ENCODE measurements around the gene MIA3. TPM values are rescaled to one million over a fixed set of nuclear protein-coding genes. Genes with fewer than 3 reads are reported as not detected.

MIA3 gene
- total RNA-seq, 1 experiment from 2014 or later = 50.8 TPM

DNA sequence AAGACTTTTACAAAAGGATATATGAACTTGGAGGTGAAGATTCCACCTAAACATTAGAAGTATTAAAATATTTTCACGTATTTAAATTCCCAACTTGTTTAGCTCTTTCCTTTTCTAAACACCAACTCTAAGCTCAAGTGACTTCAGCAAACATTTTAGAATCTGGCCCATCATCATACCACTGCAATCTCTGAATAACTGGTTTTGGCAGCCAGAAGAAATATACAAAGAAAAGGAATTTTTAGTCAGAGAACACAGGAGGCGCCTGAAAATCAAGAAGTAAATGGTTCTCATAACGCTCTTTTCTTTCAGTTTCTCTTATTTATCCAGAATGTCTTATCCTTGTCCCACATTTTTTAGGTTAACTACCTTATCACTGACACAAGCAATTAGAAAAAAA lies 38.6 kb upstream of the MIA3 start:
- Histone ChIP-seq H3K4me3 (ENCODE audit: low read length) (no peak overlapping the region), H2AFZ (ENCODE audit: low read length) (no peak overlapping the region), H3K9me2 (replicated peaks; ENCODE audit: low read length) (no peaks in the 10 kb centered on the region), H4K20me1 (ENCODE audit: low read length) (0 out of 2 replicates have a peak, but pooled peaks cover 6% of the 10 kb centered on the region), H3K27me3 (ENCODE audit: low read length) (no peaks in the 10 kb centered on the region), H3K9me3 (ENCODE audit: low read length) (no peaks in the 10 kb centered on the region), H3K4me1 (ENCODE audit: insufficient read depth, low read length) (peaks cover 23% of the 10 kb centered on the region), H3K36me3 (ENCODE audit: low read depth, low read length) (peaks cover 71% of the 10 kb centered on the region), H3K27ac (ENCODE audit: low read length) (no peak overlapping the region), H3K79me2 (ENCODE audit: low read length) (peaks cover 53% of the 10 kb centered on the region), H3K4me2 (ENCODE audit: low read length) (no peak overlapping the region), H3K9ac (ENCODE audit: low read length) (no peak overlapping the region), H3F3A (ENCODE audit: low read length, unreplicated experiment) (peaks cover 7% of the 10 kb centered on the region)
- TF ChIP-seq EZH2 (IDR thresholded peaks at IDR 0.05; ENCODE audit: low read length, unreplicated experiment) = no peak
- TF ChIP-seq, protein P1, sequence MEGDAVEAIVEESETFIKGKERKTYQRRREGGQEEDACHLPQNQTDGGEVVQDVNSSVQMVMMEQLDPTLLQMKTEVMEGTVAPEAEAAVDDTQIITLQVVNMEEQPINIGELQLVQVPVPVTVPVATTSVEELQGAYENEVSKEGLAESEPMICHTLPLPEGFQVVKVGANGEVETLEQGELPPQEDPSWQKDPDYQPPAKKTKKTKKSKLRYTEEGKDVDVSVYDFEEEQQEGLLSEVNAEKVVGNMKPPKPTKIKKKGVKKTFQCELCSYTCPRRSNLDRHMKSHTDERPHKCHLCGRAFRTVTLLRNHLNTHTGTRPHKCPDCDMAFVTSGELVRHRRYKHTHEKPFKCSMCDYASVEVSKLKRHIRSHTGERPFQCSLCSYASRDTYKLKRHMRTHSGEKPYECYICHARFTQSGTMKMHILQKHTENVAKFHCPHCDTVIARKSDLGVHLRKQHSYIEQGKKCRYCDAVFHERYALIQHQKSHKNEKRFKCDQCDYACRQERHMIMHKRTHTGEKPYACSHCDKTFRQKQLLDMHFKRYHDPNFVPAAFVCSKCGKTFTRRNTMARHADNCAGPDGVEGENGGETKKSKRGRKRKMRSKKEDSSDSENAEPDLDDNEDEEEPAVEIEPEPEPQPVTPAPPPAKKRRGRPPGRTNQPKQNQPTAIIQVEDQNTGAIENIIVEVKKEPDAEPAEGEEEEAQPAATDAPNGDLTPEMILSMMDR (conservative IDR thresholded peaks at IDR 0.05; ENCODE audit: low read depth, low read length) = no peak
- no peak for TF ChIP-seq EZH2phosphoT487 (IDR thresholded peaks at IDR 0.05; ENCODE audit: borderline replicate concordance, low read length)
- ChIA-PET CTCF (no interaction called here), POLR2A (ENCODE audit: unreplicated experiment) (no interaction called here)
- intact Hi-C loops (cut with micrococcal nuclease) = loop anchor here (5.0 kb wide), 1 partner anchor 682 kb away; no protein-coding TSS in a partner anchor
- BruUV-seq (replicated peaks) = no TSS peak
- ATAC-seq (no peak), DNase-seq (no peak)

DNA sequence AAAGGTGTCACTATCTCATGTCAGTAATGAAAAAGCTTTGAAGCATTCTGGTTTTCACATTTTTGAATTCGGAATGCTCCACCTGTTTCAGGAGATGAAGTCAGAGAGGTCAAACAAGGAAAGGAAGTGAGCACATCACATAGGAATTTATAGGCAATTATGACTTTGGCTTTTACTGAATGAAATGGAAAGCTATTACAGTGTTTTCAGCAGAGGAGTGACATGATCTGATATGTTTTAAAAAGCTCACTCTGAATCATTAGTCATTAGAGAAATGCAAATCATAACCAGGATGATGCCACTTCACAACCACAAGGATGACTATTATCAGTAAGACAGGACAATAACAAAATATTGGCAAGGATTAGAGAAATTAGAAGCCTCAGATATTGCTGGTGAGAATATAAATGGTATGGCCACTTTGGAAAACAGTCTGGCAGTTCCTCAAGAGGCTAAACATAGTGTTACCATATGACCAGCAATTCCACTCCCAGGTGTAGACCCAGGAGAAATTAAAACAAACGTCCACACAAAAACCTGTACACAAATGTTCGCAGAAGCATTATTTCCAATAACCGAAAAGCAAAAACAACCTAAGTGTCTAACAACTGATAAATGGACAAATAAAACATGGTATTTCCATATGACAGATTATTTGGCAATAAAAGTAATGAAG lies 35.7 kb upstream of the MIA3 start:
- H3K4me3 ChIP-seq (ENCODE audit: low read length) = peak overlapping the region; percentile 13
- no peaks in the 10 kb centered on the region for H3K9me3 ChIP-seq (ENCODE audit: low read length)
- intact Hi-C loops (cut with micrococcal nuclease) = loop anchor here (1.0 to 2.0 kb wide), 4 partner anchors 18 to 63 kb away; no protein-coding TSS in a partner anchor
- BruUV-seq (replicated peaks) = TSS peak; percentile 82
- peaks cover 65% of the 10 kb centered on the region for H3K36me3 ChIP-seq (ENCODE audit: low read depth, low read length)
- no peak overlapping the region for H2AFZ ChIP-seq (ENCODE audit: low read length)
- 0 out of 2 replicates have a peak, but pooled peaks cover 6% of the 10 kb centered on the region for H4K20me1 ChIP-seq (ENCODE audit: low read length)
- peaks cover 39% of the 10 kb centered on the region for H3K4me1 ChIP-seq (ENCODE audit: insufficient read depth, low read length)
- ATAC-seq (peak; percentile 91), DNase-seq (peak; percentile 97)
- H3K27ac ChIP-seq (ENCODE audit: low read length) = peak overlapping the region; percentile 35
- H3K79me2 ChIP-seq (ENCODE audit: low read length) = peaks cover 78% of the 10 kb centered on the region
- peak overlapping the region; percentile 51 for H3K4me2 ChIP-seq (ENCODE audit: low read length)
- CTCF ChIA-PET = interaction anchor here (0.6 to 1.9 kb wide), 2 partner anchors 52 to 132 kb away, joined by 5 to 7 read pairs; no protein-coding TSS in a partner anchor
- H3K9ac ChIP-seq (ENCODE audit: low read length) = no peak overlapping the region
- H3K9me2 ChIP-seq (replicated peaks; ENCODE audit: low read length) = no peaks in the 10 kb centered on the region
- POLR2A ChIA-PET (ENCODE audit: unreplicated experiment) = interaction anchor here (0.6 to 0.7 kb wide), 2 partner anchors 52 to 63 kb away, joined by 3 to 4 read pairs; no protein-coding TSS in a partner anchor
- H3F3A ChIP-seq (ENCODE audit: low read length, unreplicated experiment) = peaks cover 7% of the 10 kb centered on the region
- TF ChIP-seq, protein P1 (conservative IDR thresholded peaks at IDR 0.05; ENCODE audit: low read depth, low read length) = no peak
- TF ChIP-seq EZH2 (IDR thresholded peaks at IDR 0.05; ENCODE audit: low read length, unreplicated experiment) (no peak), EZH2phosphoT487 (IDR thresholded peaks at IDR 0.05; ENCODE audit: borderline replicate concordance, low read length) (no peak)
- H3K27me3 ChIP-seq (ENCODE audit: low read length) = no peaks in the 10 kb centered on the region

DNA sequence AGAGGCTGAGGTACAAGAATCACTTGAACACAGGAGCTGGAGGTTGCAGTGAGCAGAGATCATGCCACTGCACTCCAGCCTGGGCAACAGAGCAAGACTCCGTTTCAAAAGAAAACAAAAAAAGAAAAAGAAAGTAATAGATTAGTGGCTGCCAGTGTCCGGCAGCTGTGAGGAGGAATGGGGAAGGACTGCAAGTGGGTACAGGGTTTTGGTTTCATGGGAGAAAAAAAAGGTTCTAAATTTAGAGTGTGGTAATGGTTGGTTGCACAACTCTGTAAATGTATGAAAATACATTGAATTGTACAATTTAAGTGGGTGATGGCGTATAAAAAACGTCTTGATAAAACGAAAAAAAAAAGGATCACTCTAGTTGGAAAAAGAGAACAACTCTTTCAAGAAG lies 34.8 kb upstream of the MIA3 start:
- H3K36me3 ChIP-seq (ENCODE audit: low read depth, low read length) = peaks cover 63% of the 10 kb centered on the region
- H2AFZ ChIP-seq (ENCODE audit: low read length) = no peak overlapping the region
- POLR2A ChIA-PET (ENCODE audit: unreplicated experiment) = no interaction called here
- no TSS peak for BruUV-seq (replicated peaks)
- H3K9me2 ChIP-seq (replicated peaks; ENCODE audit: low read length) = no peaks in the 10 kb centered on the region
- H3K9ac ChIP-seq (ENCODE audit: low read length) = no peak overlapping the region
- no peaks in the 10 kb centered on the region for H3K27me3 ChIP-seq (ENCODE audit: low read length)
- peaks cover 85% of the 10 kb centered on the region for H3K79me2 ChIP-seq (ENCODE audit: low read length)
- peak overlapping the region; percentile 35; the same call in 1 of the 2 replicates for H3K27ac ChIP-seq (ENCODE audit: low read length)
- ATAC-seq (no peak), DNase-seq (no peak)
- H3K4me3 ChIP-seq (ENCODE audit: low read length) = no peak overlapping the region
- 0 out of 2 replicates have a peak, but pooled peaks cover 6% of the 10 kb centered on the region for H4K20me1 ChIP-seq (ENCODE audit: low read length)
- peaks cover 7% of the 10 kb centered on the region for H3F3A ChIP-seq (ENCODE audit: low read length, unreplicated experiment)
- H3K4me2 ChIP-seq (ENCODE audit: low read length) = peak overlapping the region; percentile 51
- intact Hi-C loops (cut with micrococcal nuclease) = loop anchor here (2.0 kb wide), 1 partner anchor 62 kb away; no protein-coding TSS in a partner anchor
- TF ChIP-seq EZH2 (IDR thresholded peaks at IDR 0.05; ENCODE audit: low read length, unreplicated experiment) (no peak), EZH2phosphoT487 (IDR thresholded peaks at IDR 0.05; ENCODE audit: borderline replicate concordance, low read length) (no peak)
- H3K9me3 ChIP-seq (ENCODE audit: low read length) = no peaks in the 10 kb centered on the region
- peaks cover 45% of the 10 kb centered on the region for H3K4me1 ChIP-seq (ENCODE audit: insufficient read depth, low read length)
- CTCF ChIA-PET = no interaction called here
